ENCODE results near the gene MINDY4. TPM values are rescaled to one million over a fixed set of nuclear protein-coding genes. Genes with fewer than 3 reads are reported as not detected.
A peak's percentile ranks its signal among the peaks of the same experiment; 100 is the strongest.

Gene MINDY4
- total and polyA plus RNA-seq, 2 of the 8 experiments (the other 6 are each of a cell fraction or from before 2014, with no cell fraction given): 1.3 to 3.6 TPM

- Histone ChIP-seq H3K36me3 (ENCODE audit: control insufficient read depth in 2 of 4, insufficient read depth in 4 of 4, low read length in 3 of 4) (no peaks in the 10 kb centered on the region), H4K91ac (replicated peaks; ENCODE audit: insufficient read length, low read length) (no peak overlapping the region), H2BK15ac (ENCODE audit: low read length) (no peak overlapping the region), H3K9ac (replicated peaks in 1 of 4; ENCODE audit: extremely low read depth in 1 of 4, low read depth in 3 of 4, low read length in 3 of 4) (no peak overlapping the region), H3K27ac (ENCODE audit: low read depth, low read length) (no peak overlapping the region), H4K8ac (ENCODE audit: extremely low read depth, insufficient read depth, low read length) (no peak overlapping the region), H4K20me1 (replicated peaks in 1 of 2; ENCODE audit: control insufficient read depth in 1 of 2, insufficient read depth in 2 of 2, low read length in 2 of 2) (no peaks in the 10 kb centered on the region), H3K4me2 (ENCODE audit: insufficient read depth in 1 of 2, low read depth in 2 of 2, low read length in 2 of 2) (no peak overlapping the region), H3K9me3 (ENCODE audit: insufficient read depth in 2 of 2, low read depth in 1 of 2, low read length in 1 of 2) (no peaks in the 10 kb centered on the region), H3K4me3 (ENCODE audit: extremely low read depth in 1 of 4, insufficient read depth in 2 of 4, low read depth in 3 of 4, low read length in 4 of 4) (no peak overlapping the region), H2BK12ac (ENCODE audit: low read depth, low read length) (no peak overlapping the region), H2BK20ac (ENCODE audit: low read length) (no peak overlapping the region), H3K79me2 (ENCODE audit: control insufficient read depth in 1 of 2, insufficient read depth in 2 of 2, low read length in 2 of 2) (no peaks in the 10 kb centered on the region), H2BK5ac (ENCODE audit: low read depth, low read length) (no peak overlapping the region), H3K4ac (replicated peaks; ENCODE audit: insufficient read length, low read depth, low read length) (no peak overlapping the region), H2AFZ (ENCODE audit: low read length) (no peak overlapping the region), H3K4me1 (replicated peaks in 1 of 4; ENCODE audit: control insufficient read depth in 3 of 4, insufficient read depth in 4 of 4, low read length in 3 of 4) (no peaks in the 10 kb centered on the region), H3K79me1 (ENCODE audit: low read depth, low read length) (no peaks in the 10 kb centered on the region), H3K27me3 (replicated peaks in 1 of 4; ENCODE audit: control insufficient read depth in 3 of 4, extremely low read depth in 1 of 4, insufficient read depth in 3 of 4, low read length in 3 of 4) (peaks cover 0 to 2% (median 0%) of the 10 kb centered on the region in 4 experiments; a peak in 1 of 7 replicates), H2AK5ac (ENCODE audit: low read depth, low read length) (no peak overlapping the region), H4K5ac (ENCODE audit: insufficient read length, low read depth, low read length) (no peak overlapping the region), H3K14ac (ENCODE audit: insufficient read length) (no peak overlapping the region), H3K18ac (ENCODE audit: extremely low read depth, low read length) (no peak overlapping the region), H3K56ac (replicated peaks; ENCODE audit: insufficient read length, low read depth, low read length) (no peak overlapping the region), H2BK120ac (replicated peaks; ENCODE audit: low read depth, low read length) (no peak overlapping the region), H3K23ac (ENCODE audit: insufficient read length) (no peak overlapping the region), H3K23me2 (ENCODE audit: low read depth, low read length) (no peaks in the 10 kb centered on the region; the same call in 1 of the 2 replicates)
- ChIA-PET POLR2A (ENCODE audit: partially characterized antibody) (no interaction called here), CTCF (ENCODE audit: partially characterized antibody) (interaction anchor here (1.8 kb wide), 1 partner anchor 11 kb away, joined by 5 read pairs; no protein-coding TSS in a partner anchor)
- DNase-seq (ENCODE audit: low read depth in 1 of 2, low spot score in 2 of 2) (peak in 1 of 2 experiments; percentile 3), FAIRE-seq (no peak)
- 82% methylated on average over 3 of the region's 3 CpGs; no CpG with 5 or more reads in 1 of the 2 experiments for WGBS, 2 experiments (ENCODE audit: extremely low coverage in 1 of 2, insufficient coverage in 1 of 2, insufficient read length in 1 of 2, insufficient replicate concordance in 2 of 2, low coverage in 1 of 2, low lambda C conversion rate in 2 of 2, missing lambda C conversion rate in 1 of 2)
- no peak for TF ChIP-seq ZNF274 (IDR thresholded peaks at IDR 0.05; ENCODE audit: borderline replicate concordance, extremely low read depth, low read length)
- no peak for TF ChIP-seq CHD1 (IDR thresholded peaks at IDR 0.05; ENCODE audit: low read depth, low read length)
- TF ChIP-seq CREB1 (IDR thresholded peaks at IDR 0.05): no peak
- TF ChIP-seq CEBPB (IDR thresholded peaks at IDR 0.05; ENCODE audit: low read depth, low read length): no peak
- TF ChIP-seq USF2 (IDR thresholded peaks at IDR 0.05; ENCODE audit: low read length): no peak
- no peak for TF ChIP-seq ATF2 (IDR thresholded peaks at IDR 0.05; ENCODE audit: low read length)
- TF ChIP-seq RAD21 (IDR thresholded peaks at IDR 0.05 in 1 of 2, conservative IDR thresholded peaks at IDR 0.05 in 1 of 2; ENCODE audit: low read depth in 2 of 2, low read length in 2 of 2): no peak
- no peak for TF ChIP-seq RXRA (IDR thresholded peaks at IDR 0.05; ENCODE audit: insufficient read depth, low read depth, low read length)
- no peak for TF ChIP-seq KDM1A (IDR thresholded peaks at IDR 0.05; ENCODE audit: borderline replicate concordance, low read length)
- no peak for TF ChIP-seq CBX8 (IDR thresholded peaks at IDR 0.05; ENCODE audit: borderline replicate concordance, low read depth, low read length)
- TF ChIP-seq KDM4A (IDR thresholded peaks at IDR 0.05; ENCODE audit: low read depth, low read length, severe bottlenecking): no peak
- no peak for TF ChIP-seq BRCA1 (IDR thresholded peaks at IDR 0.05; ENCODE audit: low read depth, low read length)
Observed at GRCh38 chr7:30927559-30927958, 156.3 kb downstream of the MINDY4 start.

All from H1 (cell line).